Bone marrow (tissue), 2 donors: Measurements from ENCODE around the gene ELOB.
"Not testable (repeated sequence)": the region's sequence is repeated elsewhere in the genome, so short reads cannot be mapped to it uniquely, and the experiment has no call there.

ENCODE experiments used
- DNase-seq, 2 donors: peaks; one replicate each; lab custom pipeline; 2025; lab: John Stamatoyannopoulos, UW

ELOB gene

GRCh38 chr16:2745116-2745890 is 31.8 kb downstream of the ELOB start:
- no peak for DNase-seq

GRCh38 chr16:2744711-2745110 is 32.4 kb downstream of the ELOB start:
- DNase-seq, result no peak

GRCh38 chr16:2743007-2743810 is 33.9 kb downstream of the ELOB start:
- no peak for DNase-seq

- no peak for DNase-seq
Measured at GRCh38 chr16:2742323-2743006, 34.6 kb downstream of the ELOB start.

- DNase-seq, result no peak
Measured at GRCh38 chr16:2741168-2741567, 35.9 kb downstream of the ELOB start.

GRCh38 chr16:2740476-2740875 is 36.6 kb downstream of the ELOB start:
- DNase-seq, result no peak

GRCh38 chr16:2739625-2740430 is 37.3 kb downstream of the ELOB start:
- DNase-seq, result no peak

- no peak for DNase-seq
Measured at GRCh38 chr16:2738615-2739014, 38.5 kb downstream of the ELOB start.

GRCh38 chr16:2737895-2738418 is 39.1 kb downstream of the ELOB start:
- DNase-seq, result no peak

- DNase-seq, result no peak
Measured at GRCh38 chr16:2737238-2737605, 39.9 kb downstream of the ELOB start.

GRCh38 chr16:2736476-2737237 is 40.4 kb downstream of the ELOB start:
- no peak for DNase-seq

- DNase-seq, result no peak
Measured at GRCh38 chr16:2734844-2735515, 42.1 kb downstream of the ELOB start.

GRCh38 chr16:2728034-2728433 is 49.0 kb downstream of the ELOB start:
- DNase-seq, result no peak

- no peak for DNase-seq
Measured at GRCh38 chr16:2726923-2727322, 50.2 kb downstream of the ELOB start.

GRCh38 chr16:2724816-2725348 is 52.2 kb downstream of the ELOB start:
- DNase-seq, result no peak

- DNase-seq, result no peak
Measured at GRCh38 chr16:2724088-2724676, 52.9 kb downstream of the ELOB start.

GRCh38 chr16:2721634-2722173 is 55.4 kb downstream of the ELOB start:
- not testable (repeated sequence) for DNase-seq
